K562 (cell line): ENCODE measurements around the gene TANK. TPM values are rescaled to one million over a fixed set of nuclear protein-coding genes. Genes with fewer than 3 reads are reported as not detected.

Source experiments
- ATAC-seq: fragments of 200-7000 bp; cut with Tn5 transposase; 3 replicates; pipeline ENCODE4 v1.9.1; 2020; ENCODE audit warnings: moderate library complexity
- BruUV-seq: library from RNA; stranded (reverse); fragments of 400-500 nt; replicated peaks from 2 replicates; lab custom pipeline; 2021; lab: Mats Ljungman, UMichigan
- CTCF ChIA-PET: fragments of 300-600 bp; formaldehyde crosslinking; extraction: SDS; loops from one replicate; lab custom pipeline; 2021; ENCODE audit warnings: low intra/inter-chr PET ratio; lab: Yijun Ruan, JAX
- POLR2A ChIA-PET: fragments of 300-600, 350-650 bp; sonication (Branson Sonifier 250); formaldehyde crosslinking; extraction: SDS; loops from one replicate; lab custom pipeline; 2021; ENCODE audit warnings: antibody characterized with exemption, inconsistent platforms; lab: Yijun Ruan, JAX
- DNase-seq, 4 experiments: peaks; one replicate each; pipeline versions ENCODE4 v3.0.0 to v3.0.0-alpha.2; 2011 to 2018; ENCODE audit warnings: low spot score in 3 of 4, mixed read lengths in 3 of 4; ENCODE audit errors: extremely low read depth in 1 of 4
- FAIRE-seq: peaks from 2 replicates; lab custom pipeline; 2011; peaks lifted over from hg19 to GRCh38; lab: Jason Lieb, UNC
- H2AFZ ChIP-seq: 2 replicates; pipeline ENCODE4 v1.6.0; 2011; ENCODE audit warnings: low read depth, low read length, control low read depth, inconsistent platforms
- H3K27ac ChIP-seq: fragments of 200-600 bp; 3 replicates; pipeline ENCODE4 v1.8.0; 2011; ENCODE audit warnings: low read depth, mild to moderate bottlenecking, control low read depth, inconsistent platforms, low read length, moderate library complexity, mixed read lengths; ENCODE audit errors: extremely low read depth
- H3K27me3 ChIP-seq, 2 experiments: fragments of 300-600 bp in 1 of 2; 2 replicates in 1 of 2; 3 replicates in 1 of 2; pipeline versions ENCODE4 v1.6.0 to v1.8.0; 2011; ENCODE audit warnings: inconsistent platforms in 2 of 2, low read length in 2 of 2, mild to moderate bottlenecking in 1 of 2, mixed read lengths in 1 of 2, moderate library complexity in 1 of 2; ENCODE audit not compliant: control insufficient read depth in 2 of 2, insufficient read depth in 2 of 2
- H3K36me3 ChIP-seq: fragments of 300-600 bp; 3 replicates; pipeline ENCODE4 v1.8.0; 2011; ENCODE audit warnings: mild to moderate bottlenecking, low read length, inconsistent platforms; ENCODE audit not compliant: control insufficient read depth, insufficient read depth
- H3K4me1 ChIP-seq, 2 experiments: fragments of 200-600 bp in 1 of 2; replicated peaks in 1 of 2; 2 replicates in 1 of 2; 3 replicates in 1 of 2; pipeline versions ENCODE4 v1.5.1 to v1.8.0; 2011; ENCODE audit warnings: inconsistent platforms in 2 of 2, low read length in 2 of 2, mild to moderate bottlenecking in 1 of 2, mixed read lengths in 1 of 2, moderate library complexity in 1 of 2; ENCODE audit not compliant: control insufficient read depth in 2 of 2, insufficient read depth in 2 of 2
- H3K4me2 ChIP-seq: 2 replicates; pipeline ENCODE4 v1.6.1; 2011; ENCODE audit warnings: low read length, control low read depth, inconsistent platforms, mixed read lengths; ENCODE audit not compliant: insufficient read depth
- H3K4me3 ChIP-seq: fragments of 200-600 bp; sonication (generic), shearing (Covaris generic); 2 replicates; pipeline ENCODE4 v1.5.1; 2016; ENCODE audit warnings: control low read depth, inconsistent platforms
- H3K79me2 ChIP-seq: fragments of 200-600 bp; 3 replicates; pipeline ENCODE4 v1.8.0; 2011; ENCODE audit warnings: low read length, inconsistent platforms; ENCODE audit not compliant: control insufficient read depth, insufficient read depth
- H3K9ac ChIP-seq, 2 experiments: 2 replicates each; pipeline versions ENCODE4 v1.6.0 to v1.6.1; 2011; ENCODE audit warnings: low read depth in 2 of 2, low read length in 2 of 2, control low read depth in 1 of 2, inconsistent platforms in 1 of 2, mild to moderate bottlenecking in 1 of 2, mixed read lengths in 1 of 2; ENCODE audit not compliant: insufficient read depth in 1 of 2
- H3K9me1 ChIP-seq: one replicate; pipeline ENCODE4 v1.6.0; 2011; ENCODE audit warnings: inconsistent platforms, mild to moderate bottlenecking, low read length, moderate library complexity; ENCODE audit not compliant: control insufficient read depth, insufficient read depth
- H3K9me3 ChIP-seq: replicated peaks from 2 replicates; pipeline ENCODE4 v1.5.1; 2011; ENCODE audit warnings: low read depth, low read length, inconsistent platforms; ENCODE audit not compliant: control insufficient read depth, insufficient read depth
- H4K20me1 ChIP-seq: replicated peaks from 2 replicates; pipeline ENCODE4 v1.6.1; 2011; ENCODE audit warnings: low read length, inconsistent platforms, mixed read lengths; ENCODE audit not compliant: control insufficient read depth, insufficient read depth
- E2F6 ChIP-seq, 2 experiments: IDR thresholded peaks; 2 replicates each; pipeline ENCODE4 v1.6.1; 2011; ENCODE audit warnings: borderline replicate concordance in 1 of 2, control low read depth in 1 of 2, low read depth in 1 of 2, low read length in 1 of 2, mild to moderate bottlenecking in 1 of 2, mixed read lengths in 1 of 2, moderate library complexity in 1 of 2; ENCODE audit not compliant: insufficient read depth in 1 of 2, insufficient read length in 1 of 2, poor library complexity in 1 of 2, severe bottlenecking in 1 of 2; ENCODE audit errors: extremely low read depth in 1 of 2
- ELK1 ChIP-seq: sonication (generic); formaldehyde crosslinking; IDR thresholded peaks from 2 replicates; pipeline ENCODE4 v1.8.1; 2022; ENCODE audit warnings: missing genetic modification reagents
- ESRRA ChIP-seq: fragments of 450-650 bp; IDR thresholded peaks from 2 replicates; pipeline ENCODE4 v1.6.1; 2014; ENCODE audit warnings: low read depth, mild to moderate bottlenecking, moderate library complexity, borderline replicate concordance
- FIP1L1 ChIP-seq: fragments of 200-400 bp; formaldehyde crosslinking; IDR thresholded peaks from 2 replicates; pipeline ENCODE4 v1.6.1; 2018; ENCODE audit warnings: mild to moderate bottlenecking, low read depth, low read length; ENCODE audit not compliant: poor library complexity, severe bottlenecking
- MCM7 ChIP-seq, 2 experiments: fragments of 450-650 bp; IDR thresholded peaks; 2 replicates each; pipeline ENCODE4 v1.6.1; 2016 to 2018
- NFATC3 ChIP-seq: fragments of 450-650 bp; IDR thresholded peaks from 2 replicates; pipeline ENCODE4 v1.6.1; 2017; ENCODE audit warnings: mild to moderate bottlenecking
- NR3C1 ChIP-seq: sonication (generic); formaldehyde crosslinking; IDR thresholded peaks from 2 replicates; pipeline ENCODE4 v1.8.1; 2022; ENCODE audit warnings: missing genetic modification reagents
- PPARD ChIP-seq: fragments of 250-450 bp; sonication (Bioruptor Pico); IDR thresholded peaks from 2 replicates; pipeline ENCODE4 v1.8.0; 2022; ENCODE audit warnings: inconsistent platforms, mild to moderate bottlenecking, moderate library complexity
- RBM39 ChIP-seq: fragments of 200-400 bp; formaldehyde crosslinking; optimal IDR thresholded peaks from 2 replicates; pipeline ENCODE3; 2018; ENCODE audit warnings: low read depth, low read length
- RFX1 ChIP-seq: fragments of 450-650 bp; IDR thresholded peaks from 2 replicates; pipeline ENCODE4 v1.6.1; 2016; ENCODE audit warnings: mild to moderate bottlenecking, moderate library complexity
- ZBTB8A ChIP-seq: fragments of 450-650 bp; IDR thresholded peaks from 2 replicates; pipeline ENCODE4 v1.6.1; 2018; ENCODE audit warnings: mild to moderate bottlenecking, moderate library complexity; ENCODE audit not compliant: partially characterized antibody
- ZNF174 ChIP-seq: fragments of 250-450 bp; sonication (Bioruptor Pico); IDR thresholded peaks from 2 replicates; pipeline ENCODE4 v1.4.0; 2020; ENCODE audit warnings: mild to moderate bottlenecking
- ZNF583 ChIP-seq: fragments of 250-450 bp; sonication (Bioruptor Pico); IDR thresholded peaks from 2 replicates; pipeline ENCODE4 v1.4.0; 2020
- ZNF780A ChIP-seq: fragments of 250-450 bp; sonication (Bioruptor Pico); IDR thresholded peaks from 2 replicates; pipeline ENCODE4 v1.5.0; 2021; ENCODE audit warnings: mild to moderate bottlenecking
- ZZZ3 ChIP-seq: fragments of 450-650 bp; IDR thresholded peaks from 2 replicates; pipeline ENCODE4 v1.6.1; 2016; ENCODE audit warnings: antibody characterized with exemption, mild to moderate bottlenecking, moderate library complexity
- WGBS: fragments of 100-300 bp; shearing (Covaris generic); methylation state at CpG from one replicate; pipeline ENCODE4 v1.1.6; 2016; ENCODE audit warnings: low coverage, mixed read lengths; ENCODE audit not compliant: insufficient coverage; ENCODE audit errors: missing lambda C conversion rate; 5-methylcytosine and 5-hydroxymethylcytosine counted together
- in situ Hi-C: fragments of 300-500 bp; cut with MboI; formaldehyde crosslinking; loops from 4 replicates; pipeline ENCODE4 v1.15.0; 2018; ENCODE audit warnings: inconsistent platforms, mixed read lengths
- intact Hi-C: fragments of 100-400 bp; cut with micrococcal nuclease; formaldehyde crosslinking; loops from 2 replicates; pipeline ENCODE4 v1.14.2; 2022
- polyA plus RNA-seq, 8 experiments: library from polyadenylated mRNA; depleted of rRNA in 4 of 8; stranded (reverse) in 5 of 8; unstranded in 3 of 8; fragments of >200 nt; fragmentation: Nextera tagmentation in 2 of 8; fragmentation: Illumina TruSeq in 1 of 8; extraction: Ambion mirVana in 2 of 8; extraction: Trizol in 1 of 8; gene quantifications; 2 replicates each; pipeline versions ENCODE4 v1.2.1 to v1.2.3, GENCODE V29; 2011 to 2014; ENCODE audit warnings: inconsistent platforms in 1 of 8, missing spikeins in 1 of 8
- total RNA-seq, 7 experiments: library from RNA; depleted of rRNA in 6 of 7; stranded (reverse); fragments of >200 nt in 6 of 7; fragmentation: Illumina TruSeq in 2 of 7; extraction: Trizol in 2 of 7; gene quantifications; 2 replicates each; pipeline versions ENCODE4 v1.2.1 to v1.2.3, GENCODE V29; 2011 to 2021; ENCODE audit warnings: low replicate concordance in 1 of 7
- TF ChIP-seq, protein P1 (sequence below): sonication (generic); formaldehyde crosslinking; IDR thresholded peaks from 2 replicates; pipeline ENCODE4 v1.8.0; 2023; ENCODE audit warnings: mild to moderate bottlenecking, missing genetic modification reagents

The TANK gene
- total and polyA plus RNA-seq, 9 of the 15 experiments (the other 6 are each of a cell fraction or from before 2014, with no cell fraction given), result 43.0 to 91.5 (median 54.4) TPM

- TF ChIP-seq, protein P1, sequence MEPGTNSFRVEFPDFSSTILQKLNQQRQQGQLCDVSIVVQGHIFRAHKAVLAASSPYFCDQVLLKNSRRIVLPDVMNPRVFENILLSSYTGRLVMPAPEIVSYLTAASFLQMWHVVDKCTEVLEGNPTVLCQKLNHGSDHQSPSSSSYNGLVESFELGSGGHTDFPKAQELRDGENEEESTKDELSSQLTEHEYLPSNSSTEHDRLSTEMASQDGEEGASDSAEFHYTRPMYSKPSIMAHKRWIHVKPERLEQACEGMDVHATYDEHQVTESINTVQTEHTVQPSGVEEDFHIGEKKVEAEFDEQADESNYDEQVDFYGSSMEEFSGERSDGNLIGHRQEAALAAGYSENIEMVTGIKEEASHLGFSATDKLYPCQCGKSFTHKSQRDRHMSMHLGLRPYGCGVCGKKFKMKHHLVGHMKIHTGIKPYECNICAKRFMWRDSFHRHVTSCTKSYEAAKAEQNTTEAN (CRISPR knock-in tag), result no peak
- no peak for TF ChIP-seq ZNF583 (CRISPR knock-in tag)
- no peak for TF ChIP-seq ZNF780A
- TF ChIP-seq NFATC3, result no peak
Observed at GRCh38 chr2:161228511-161229240, 68.4 kb downstream of the TANK start (continued).

GRCh38 chr2:161230959-161231358, 70.7 kb downstream of the TANK start:
- 81% methylated on average over 4 of the region's 4 CpGs for WGBS
- no peak overlapping the region for H3K9ac ChIP-seq
- in situ Hi-C loops (no loop called here), intact Hi-C loops (no loop called here)
- BruUV-seq, result no TSS peak
- H3K9me1 ChIP-seq, result no peaks in the 10 kb centered on the region
- TF ChIP-seq NR3C1 (CRISPR knock-in tag) (no peak), MCM7 (IDR thresholded peaks at IDR 0.05) (no peak), PPARD (no peak), FIP1L1 (no peak), ZNF174 (CRISPR knock-in tag) (no peak), ZZZ3 (no peak), RFX1 (no peak), RBM39 (no peak), ESRRA (no peak), ELK1 (CRISPR knock-in tag) (no peak), E2F6 (IDR thresholded peaks at IDR 0.05; ENCODE audit: borderline replicate concordance in 1 of 2, extremely low read depth in 1 of 2, insufficient read depth in 1 of 2, insufficient read length in 1 of 2, low read depth in 1 of 2, low read length in 1 of 2, poor library complexity in 1 of 2, severe bottlenecking in 1 of 2) (no peak), ZBTB8A (no peak)
- TF ChIP-seq, all 486 proteins: peak for 0
- FAIRE-seq (no peak), ATAC-seq (no peak), DNase-seq (no peak)
- Histone ChIP-seq H3K4me1 (no peaks in the 10 kb centered on the region), H3K4me2 (no peak overlapping the region), H4K20me1 (no peaks in the 10 kb centered on the region), H3K36me3 (peaks cover 62% of the 10 kb centered on the region; the same call in 2 of the 3 replicates), H3K79me2 (no peaks in the 10 kb centered on the region), H3K27me3 (no peaks in the 10 kb centered on the region), H3K9me3 (no peaks in the 10 kb centered on the region), H3K4me3 (no peak overlapping the region), H2AFZ (no peak overlapping the region), H3K27ac (no peak overlapping the region)
- ChIA-PET POLR2A (interaction anchor here (1.6 to 1.8 kb wide), 3 partner anchors 9 to 13 kb away, joined by 5 to 6 read pairs (median 5); no protein-coding TSS in a partner anchor), CTCF (no interaction called here)
